HepG2 (cell line): Measurements from ENCODE around the gene KLRK1. TPM values are rescaled to one million over a fixed set of nuclear protein-coding genes. Genes with fewer than 3 reads are reported as not detected.
A peak's percentile ranks its signal among the peaks of the same experiment; 100 is the strongest.

Experiments used
- ATF7 ChIP-seq, 2 experiments: fragments of 450-650 bp in 1 of 2; sonication (generic) in 1 of 2; formaldehyde crosslinking in 1 of 2; IDR thresholded peaks; 2 replicates each; pipeline versions ENCODE4 v1.4.0 to v1.6.1; 2016 to 2020; ENCODE audit warnings: antibody characterized with exemption in 1 of 2, mild to moderate bottlenecking in 1 of 2, missing genetic modification reagents in 1 of 2
- LCORL ChIP-seq, 2 experiments: fragments of 450-650 bp in 1 of 2; sonication (generic) in 1 of 2; formaldehyde crosslinking in 1 of 2; IDR thresholded peaks; 2 replicates each; pipeline versions ENCODE4 v1.5.0 to v1.6.1; 2017 to 2020; ENCODE audit warnings: antibody characterized with exemption in 1 of 2, missing genetic modification reagents in 1 of 2
- MLLT10 ChIP-seq: sonication (generic); formaldehyde crosslinking; IDR thresholded peaks from 2 replicates; pipeline ENCODE4 v1.4.0; 2020; ENCODE audit warnings: missing genetic modification reagents
- PPARG ChIP-seq: conservative IDR thresholded peaks from 2 replicates; pipeline ENCODE4 v1.6.1; 2016; ENCODE audit warnings: missing biosample characterization, missing genetic modification reagents
- SMYD3 ChIP-seq: sonication (generic); formaldehyde crosslinking; IDR thresholded peaks from 2 replicates; pipeline ENCODE4 v1.8.1; 2023; ENCODE audit warnings: mild to moderate bottlenecking, missing genetic modification reagents
- SOX13 ChIP-seq, 3 experiments: fragments of 450-650 bp in 1 of 3; sonication (generic) in 1 of 3; formaldehyde crosslinking in 1 of 3; IDR thresholded peaks in 2 of 3; conservative IDR thresholded peaks in 1 of 3; 2 replicates each; pipeline versions ENCODE4 v1.5.0 to v1.6.1; 2016 to 2020; ENCODE audit warnings: antibody characterized with exemption in 1 of 3, mild to moderate bottlenecking in 1 of 3, missing compliant biosample characterization in 1 of 3, missing genetic modification reagents in 1 of 3, moderate library complexity in 1 of 3
- TBX2 ChIP-seq: sonication (generic); formaldehyde crosslinking; IDR thresholded peaks from 2 replicates; pipeline ENCODE4 v1.5.0; 2020; ENCODE audit warnings: missing genetic modification reagents, mild to moderate bottlenecking, borderline replicate concordance
- ZNF331 ChIP-seq: sonication (generic); formaldehyde crosslinking; IDR thresholded peaks from 2 replicates; pipeline ENCODE4 v1.4.0; 2020; ENCODE audit warnings: missing genetic modification reagents
- ZNF335 ChIP-seq: sonication (generic); formaldehyde crosslinking; IDR thresholded peaks from 2 replicates; pipeline ENCODE4 v1.4.0; 2020; ENCODE audit warnings: missing genetic modification reagents
- ZNF768 ChIP-seq: sonication (generic); formaldehyde crosslinking; IDR thresholded peaks from 2 replicates; pipeline ENCODE4 v1.4.0; 2020; ENCODE audit warnings: missing genetic modification reagents
- ZZZ3 ChIP-seq: sonication (generic); formaldehyde crosslinking; IDR thresholded peaks from 2 replicates; pipeline ENCODE4 v1.4.0; 2020; ENCODE audit warnings: missing genetic modification reagents, mild to moderate bottlenecking, borderline replicate concordance
- polyA plus RNA-seq, 8 experiments: library from polyadenylated mRNA; depleted of rRNA in 3 of 8; stranded (reverse) in 7 of 8; unstranded in 1 of 8; fragments of >200 nt; fragmentation: Illumina TruSeq in 4 of 8; extraction: Trizol in 4 of 8; gene quantifications; 2 replicates each; pipeline versions ENCODE4 v1.2.1 to v1.2.3, GENCODE V29; 2011 to 2016; ENCODE audit warnings: low read depth in 4 of 8, missing spikeins in 1 of 8, mixed read lengths in 1 of 8; ENCODE audit not compliant: insufficient read depth in 1 of 8
- total RNA-seq, 5 experiments: library from RNA; depleted of rRNA; stranded (reverse); fragments of >200 nt; fragmentation: Illumina TruSeq; extraction: Trizol; gene quantifications; 2 replicates each; pipeline ENCODE4 v1.2.3, GENCODE V29; 2016; ENCODE audit warnings: low read depth in 1 of 5
- TF ChIP-seq, protein P1 (sequence below): sonication (generic); formaldehyde crosslinking; IDR thresholded peaks from 2 replicates; pipeline ENCODE4 v1.4.0; 2020; ENCODE audit warnings: missing genetic modification reagents, borderline replicate concordance
- TF ChIP-seq, protein P2 (sequence below): sonication (generic); formaldehyde crosslinking; IDR thresholded peaks from 2 replicates; pipeline ENCODE4 v1.5.0; 2020; ENCODE audit warnings: missing genetic modification reagents
- TF ChIP-seq, protein P3 (sequence below): sonication (generic); formaldehyde crosslinking; conservative IDR thresholded peaks from 2 replicates; pipeline ENCODE4 v1.4.0; 2020; ENCODE audit warnings: mild to moderate bottlenecking, missing genetic modification reagents, moderate library complexity
- TF ChIP-seq, protein P4 (sequence below): sonication (generic); formaldehyde crosslinking; conservative IDR thresholded peaks from 2 replicates; pipeline ENCODE4 v1.8.0; 2022; ENCODE audit warnings: missing genetic modification reagents
- TF ChIP-seq, protein P5 (sequence below): IDR thresholded peaks from 2 replicates; pipeline ENCODE4 v1.6.1; 2018; ENCODE audit warnings: missing genetic modification reagents, mild to moderate bottlenecking, missing compliant biosample characterization
- TF ChIP-seq, protein P6 (sequence below): sonication (generic); formaldehyde crosslinking; IDR thresholded peaks from 2 replicates; pipeline ENCODE4 v1.8.1; 2023; ENCODE audit warnings: missing genetic modification reagents, mild to moderate bottlenecking, borderline replicate concordance

Gene KLRK1
- total and polyA plus RNA-seq, 2 of the 13 experiments (the other 11 are each of a cell fraction or from before 2014, with no cell fraction given) = not detected

DNA sequence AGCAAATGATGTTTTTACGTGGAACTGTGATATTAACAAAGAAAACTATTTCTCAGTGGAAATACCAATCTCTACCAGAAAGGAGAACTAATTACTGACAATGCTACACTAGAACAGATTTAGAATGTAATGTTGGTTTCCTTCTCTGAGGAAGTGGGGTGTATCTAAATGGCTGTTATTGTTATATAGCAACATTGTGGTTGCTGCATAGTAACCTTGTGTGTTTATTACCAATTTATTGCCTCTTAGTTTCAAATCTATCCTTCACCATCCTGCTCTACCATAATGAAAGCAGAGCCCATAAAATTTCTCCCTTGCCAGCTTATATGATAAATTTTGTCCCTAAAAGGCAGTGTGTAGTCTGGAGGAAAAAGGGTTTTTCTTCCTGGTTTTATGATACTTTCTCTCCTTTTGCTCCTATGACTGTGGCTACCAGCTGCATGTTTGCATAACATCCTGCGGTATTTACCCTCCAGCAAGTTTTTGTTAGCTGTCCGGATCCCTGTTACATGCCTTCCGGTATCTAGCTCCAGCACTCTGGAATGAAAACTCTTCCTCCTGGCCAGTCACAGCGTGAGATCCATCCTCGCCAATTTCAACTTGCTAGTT lies 5.7 kb upstream of the KLRK1 start (continued):
- TF ChIP-seq, protein P1, sequence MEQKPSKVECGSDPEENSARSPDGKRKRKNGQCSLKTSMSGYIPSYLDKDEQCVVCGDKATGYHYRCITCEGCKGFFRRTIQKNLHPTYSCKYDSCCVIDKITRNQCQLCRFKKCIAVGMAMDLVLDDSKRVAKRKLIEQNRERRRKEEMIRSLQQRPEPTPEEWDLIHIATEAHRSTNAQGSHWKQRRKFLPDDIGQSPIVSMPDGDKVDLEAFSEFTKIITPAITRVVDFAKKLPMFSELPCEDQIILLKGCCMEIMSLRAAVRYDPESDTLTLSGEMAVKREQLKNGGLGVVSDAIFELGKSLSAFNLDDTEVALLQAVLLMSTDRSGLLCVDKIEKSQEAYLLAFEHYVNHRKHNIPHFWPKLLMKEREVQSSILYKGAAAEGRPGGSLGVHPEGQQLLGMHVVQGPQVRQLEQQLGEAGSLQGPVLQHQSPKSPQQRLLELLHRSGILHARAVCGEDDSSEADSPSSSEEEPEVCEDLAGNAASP (CRISPR knock-in tag) = no peak
- TF ChIP-seq PPARG (CRISPR knock-in tag) (no peak), LCORL (IDR thresholded peaks at IDR 0.05) (no peak), LCORL (CRISPR knock-in tag; IDR thresholded peaks at IDR 0.05) (peak; percentile 59; the same call in 1 of the 2 replicates), MLLT10 (CRISPR knock-in tag) (no peak), SOX13 (IDR thresholded peaks at IDR 0.05) (no peak), SOX13 (CRISPR knock-in tag; conservative IDR thresholded peaks at IDR 0.05 in 1 of 2, IDR thresholded peaks at IDR 0.05 in 1 of 2) (peak in 1 of 2 experiments; percentile 63; a peak in 1 of 4 replicates), TBX2 (CRISPR knock-in tag) (0 out of 2 replicates have a peak, but pooled peaks have one; percentile 35), ZNF331 (CRISPR knock-in tag) (peak; percentile 58; the same call in 1 of the 2 replicates), ZZZ3 (CRISPR knock-in tag) (no peak), ZNF768 (no peak), ZNF335 (CRISPR knock-in tag) (no peak), SMYD3 (CRISPR knock-in tag) (no peak), ATF7 (IDR thresholded peaks at IDR 0.05) (no peak), ATF7 (CRISPR knock-in tag; IDR thresholded peaks at IDR 0.05) (no peak)
- TF ChIP-seq, protein P2, sequence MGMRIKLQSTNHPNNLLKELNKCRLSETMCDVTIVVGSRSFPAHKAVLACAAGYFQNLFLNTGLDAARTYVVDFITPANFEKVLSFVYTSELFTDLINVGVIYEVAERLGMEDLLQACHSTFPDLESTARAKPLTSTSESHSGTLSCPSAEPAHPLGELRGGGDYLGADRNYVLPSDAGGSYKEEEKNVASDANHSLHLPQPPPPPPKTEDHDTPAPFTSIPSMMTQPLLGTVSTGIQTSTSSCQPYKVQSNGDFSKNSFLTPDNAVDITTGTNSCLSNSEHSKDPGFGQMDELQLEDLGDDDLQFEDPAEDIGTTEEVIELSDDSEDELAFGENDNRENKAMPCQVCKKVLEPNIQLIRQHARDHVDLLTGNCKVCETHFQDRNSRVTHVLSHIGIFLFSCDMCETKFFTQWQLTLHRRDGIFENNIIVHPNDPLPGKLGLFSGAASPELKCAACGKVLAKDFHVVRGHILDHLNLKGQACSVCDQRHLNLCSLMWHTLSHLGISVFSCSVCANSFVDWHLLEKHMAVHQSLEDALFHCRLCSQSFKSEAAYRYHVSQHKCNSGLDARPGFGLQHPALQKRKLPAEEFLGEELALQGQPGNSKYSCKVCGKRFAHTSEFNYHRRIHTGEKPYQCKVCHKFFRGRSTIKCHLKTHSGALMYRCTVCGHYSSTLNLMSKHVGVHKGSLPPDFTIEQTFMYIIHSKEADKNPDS = no peak
- TF ChIP-seq, protein P3, sequence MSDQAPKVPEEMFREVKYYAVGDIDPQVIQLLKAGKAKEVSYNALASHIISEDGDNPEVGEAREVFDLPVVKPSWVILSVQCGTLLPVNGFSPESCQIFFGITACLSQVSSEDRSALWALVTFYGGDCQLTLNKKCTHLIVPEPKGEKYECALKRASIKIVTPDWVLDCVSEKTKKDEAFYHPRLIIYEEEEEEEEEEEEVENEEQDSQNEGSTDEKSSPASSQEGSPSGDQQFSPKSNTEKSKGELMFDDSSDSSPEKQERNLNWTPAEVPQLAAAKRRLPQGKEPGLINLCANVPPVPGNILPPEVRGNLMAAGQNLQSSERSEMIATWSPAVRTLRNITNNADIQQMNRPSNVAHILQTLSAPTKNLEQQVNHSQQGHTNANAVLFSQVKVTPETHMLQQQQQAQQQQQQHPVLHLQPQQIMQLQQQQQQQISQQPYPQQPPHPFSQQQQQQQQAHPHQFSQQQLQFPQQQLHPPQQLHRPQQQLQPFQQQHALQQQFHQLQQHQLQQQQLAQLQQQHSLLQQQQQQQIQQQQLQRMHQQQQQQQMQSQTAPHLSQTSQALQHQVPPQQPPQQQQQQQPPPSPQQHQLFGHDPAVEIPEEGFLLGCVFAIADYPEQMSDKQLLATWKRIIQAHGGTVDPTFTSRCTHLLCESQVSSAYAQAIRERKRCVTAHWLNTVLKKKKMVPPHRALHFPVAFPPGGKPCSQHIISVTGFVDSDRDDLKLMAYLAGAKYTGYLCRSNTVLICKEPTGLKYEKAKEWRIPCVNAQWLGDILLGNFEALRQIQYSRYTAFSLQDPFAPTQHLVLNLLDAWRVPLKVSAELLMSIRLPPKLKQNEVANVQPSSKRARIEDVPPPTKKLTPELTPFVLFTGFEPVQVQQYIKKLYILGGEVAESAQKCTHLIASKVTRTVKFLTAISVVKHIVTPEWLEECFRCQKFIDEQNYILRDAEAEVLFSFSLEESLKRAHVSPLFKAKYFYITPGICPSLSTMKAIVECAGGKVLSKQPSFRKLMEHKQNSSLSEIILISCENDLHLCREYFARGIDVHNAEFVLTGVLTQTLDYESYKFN (CRISPR knock-in tag) = no peak
- TF ChIP-seq, protein P4, sequence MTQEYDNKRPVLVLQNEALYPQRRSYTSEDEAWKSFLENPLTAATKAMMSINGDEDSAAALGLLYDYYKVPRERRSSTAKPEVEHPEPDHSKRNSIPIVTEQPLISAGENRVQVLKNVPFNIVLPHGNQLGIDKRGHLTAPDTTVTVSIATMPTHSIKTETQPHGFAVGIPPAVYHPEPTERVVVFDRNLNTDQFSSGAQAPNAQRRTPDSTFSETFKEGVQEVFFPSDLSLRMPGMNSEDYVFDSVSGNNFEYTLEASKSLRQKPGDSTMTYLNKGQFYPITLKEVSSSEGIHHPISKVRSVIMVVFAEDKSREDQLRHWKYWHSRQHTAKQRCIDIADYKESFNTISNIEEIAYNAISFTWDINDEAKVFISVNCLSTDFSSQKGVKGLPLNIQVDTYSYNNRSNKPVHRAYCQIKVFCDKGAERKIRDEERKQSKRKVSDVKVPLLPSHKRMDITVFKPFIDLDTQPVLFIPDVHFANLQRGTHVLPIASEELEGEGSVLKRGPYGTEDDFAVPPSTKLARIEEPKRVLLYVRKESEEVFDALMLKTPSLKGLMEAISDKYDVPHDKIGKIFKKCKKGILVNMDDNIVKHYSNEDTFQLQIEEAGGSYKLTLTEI (CRISPR knock-in tag) = no peak
- TF ChIP-seq, protein P5, sequence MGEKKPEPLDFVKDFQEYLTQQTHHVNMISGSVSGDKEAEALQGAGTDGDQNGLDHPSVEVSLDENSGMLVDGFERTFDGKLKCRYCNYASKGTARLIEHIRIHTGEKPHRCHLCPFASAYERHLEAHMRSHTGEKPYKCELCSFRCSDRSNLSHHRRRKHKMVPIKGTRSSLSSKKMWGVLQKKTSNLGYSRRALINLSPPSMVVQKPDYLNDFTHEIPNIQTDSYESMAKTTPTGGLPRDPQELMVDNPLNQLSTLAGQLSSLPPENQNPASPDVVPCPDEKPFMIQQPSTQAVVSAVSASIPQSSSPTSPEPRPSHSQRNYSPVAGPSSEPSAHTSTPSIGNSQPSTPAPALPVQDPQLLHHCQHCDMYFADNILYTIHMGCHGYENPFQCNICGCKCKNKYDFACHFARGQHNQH (CRISPR knock-in tag) = no peak
- TF ChIP-seq, protein P6, sequence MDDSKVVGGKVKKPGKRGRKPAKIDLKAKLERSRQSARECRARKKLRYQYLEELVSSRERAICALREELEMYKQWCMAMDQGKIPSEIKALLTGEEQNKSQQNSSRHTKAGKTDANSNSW (CRISPR knock-in tag) = no peak
